ENCODE data around the gene GPR62.
"Not testable (repeated sequence)": the region's sequence is repeated elsewhere in the genome, so short reads cannot be mapped to it uniquely, and the experiment has no call there.

The GPR62 gene, protein sequence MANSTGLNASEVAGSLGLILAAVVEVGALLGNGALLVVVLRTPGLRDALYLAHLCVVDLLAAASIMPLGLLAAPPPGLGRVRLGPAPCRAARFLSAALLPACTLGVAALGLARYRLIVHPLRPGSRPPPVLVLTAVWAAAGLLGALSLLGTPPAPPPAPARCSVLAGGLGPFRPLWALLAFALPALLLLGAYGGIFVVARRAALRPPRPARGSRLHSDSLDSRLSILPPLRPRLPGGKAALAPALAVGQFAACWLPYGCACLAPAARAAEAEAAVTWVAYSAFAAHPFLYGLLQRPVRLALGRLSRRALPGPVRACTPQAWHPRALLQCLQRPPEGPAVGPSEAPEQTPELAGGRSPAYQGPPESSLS

DNA sequence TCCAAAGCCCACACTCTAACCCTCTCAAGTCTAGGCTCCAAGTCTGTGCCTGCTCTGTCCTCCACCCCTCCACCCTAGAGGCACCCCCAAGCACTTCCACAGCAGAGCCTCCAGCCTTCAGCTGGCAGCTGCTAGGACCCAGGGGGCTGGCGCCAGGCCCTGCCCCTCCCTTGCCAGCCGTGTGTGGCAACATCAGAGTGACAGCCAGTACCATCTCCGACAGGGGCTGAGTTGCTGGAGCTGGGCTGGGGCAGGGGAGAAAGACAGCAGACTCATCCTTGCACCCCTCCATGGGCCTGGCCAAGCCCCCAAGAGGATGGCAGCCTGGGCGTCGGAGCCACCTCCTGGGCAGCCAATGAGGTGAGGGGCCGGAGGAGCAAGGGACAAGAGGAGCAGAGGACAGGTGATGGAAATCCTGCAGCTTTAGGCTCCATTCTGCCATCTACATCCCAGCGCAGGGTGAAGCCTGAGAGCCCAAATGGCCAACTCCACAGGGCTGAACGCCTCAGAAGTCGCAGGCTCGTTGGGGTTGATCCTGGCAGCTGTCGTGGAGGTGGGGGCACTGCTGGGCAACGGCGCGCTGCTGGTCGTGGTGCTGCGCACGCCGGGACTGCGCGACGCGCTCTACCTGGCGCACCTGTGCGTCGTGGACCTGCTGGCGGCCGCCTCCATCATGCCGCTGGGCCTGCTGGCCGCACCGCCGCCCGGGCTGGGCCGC is at the start of gene GPR62:
Gene GPR62 (plus strand): TSS at position 207 of the 718 bp plus-strand sequence. CDS start 272 bp downstream, at position 479.
- H3K36me3 ChIP-seq (ENCODE audit: control insufficient read depth, insufficient read depth, low read length), result no peaks in the 10 kb centered on the region
- H3K9me3 ChIP-seq (ENCODE audit: control insufficient read depth, insufficient read depth, low read length), result no peaks in the 10 kb centered on the region
- peaks cover 7% of the 10 kb centered on the region; the same call in 1 of the 2 replicates for H3K4me1 ChIP-seq (ENCODE audit: control insufficient read depth, insufficient read depth, low read length)
- H3K27me3 ChIP-seq (ENCODE audit: control insufficient read depth, insufficient read depth, low read length), result peaks cover 55% of the 10 kb centered on the region
- peak within 1 kb of the TSS; percentile 20; the same call in 1 of the 2 replicates for H3K9ac ChIP-seq (ENCODE audit: low read depth, low read length)
- peak within 1 kb of the TSS; percentile 56 for H3K4me3 ChIP-seq (ENCODE audit: low read depth, low read length)
- no peak within 1 kb of the TSS for H3K27ac ChIP-seq (ENCODE audit: low read depth, low read length)

DNA sequence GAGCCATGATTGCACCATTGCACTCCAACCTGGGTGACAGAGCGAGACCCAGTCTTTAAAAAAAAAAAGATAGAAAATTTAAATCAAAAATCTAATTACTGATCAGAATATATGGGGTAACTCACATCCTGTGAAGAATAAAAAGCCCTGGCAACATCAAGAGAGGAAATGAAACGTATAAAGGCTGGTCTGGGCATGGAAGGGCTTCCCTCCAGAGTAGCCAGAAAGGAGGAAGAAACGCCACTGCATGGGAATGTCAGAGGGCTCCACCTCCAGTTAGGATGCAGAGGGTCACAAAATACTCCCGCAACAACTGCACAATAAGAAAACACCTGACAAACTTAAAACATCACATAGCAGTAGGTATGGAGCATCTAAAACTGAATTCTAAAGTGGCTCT is 47.2 kb upstream of the GPR62 start:
- Histone ChIP-seq H3K9me3 (ENCODE audit: control insufficient read depth, insufficient read depth, low read length) (no peaks in the 10 kb centered on the region; the same call in 1 of the 2 replicates), H3K27ac (ENCODE audit: low read depth, low read length) (no peak overlapping the region), H3K27me3 (ENCODE audit: control insufficient read depth, insufficient read depth, low read length) (no peaks in the 10 kb centered on the region), H3K36me3 (ENCODE audit: control insufficient read depth, insufficient read depth, low read length) (no peaks in the 10 kb centered on the region), H3K4me3 (ENCODE audit: low read depth, low read length) (no peak overlapping the region), H3K9ac (ENCODE audit: low read depth, low read length) (no peak overlapping the region), H3K4me1 (ENCODE audit: control insufficient read depth, insufficient read depth, low read length) (no peaks in the 10 kb centered on the region)

DNA sequence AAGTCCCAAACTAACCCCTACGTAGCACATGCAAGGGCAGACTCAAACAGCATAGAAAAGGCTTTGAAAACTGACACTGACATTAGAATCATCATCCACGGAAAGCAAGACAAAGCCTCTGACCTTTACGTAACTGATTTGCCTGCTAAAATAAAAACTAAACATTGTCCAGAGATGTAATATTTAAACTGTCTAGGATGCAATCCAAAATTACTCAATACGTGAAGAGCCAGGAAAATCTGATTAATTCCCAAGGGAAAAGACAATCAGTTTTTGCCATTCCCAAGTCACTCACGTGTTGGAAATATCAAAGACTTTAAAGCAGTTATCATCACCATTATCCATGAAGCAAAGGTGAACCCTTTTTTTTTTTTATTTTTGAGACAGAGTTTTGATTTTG is 38.8 kb upstream of the GPR62 start:
- Histone ChIP-seq H3K4me3 (ENCODE audit: low read depth, low read length) (no peak overlapping the region), H3K27ac (ENCODE audit: low read depth, low read length) (no peak overlapping the region), H3K36me3 (ENCODE audit: control insufficient read depth, insufficient read depth, low read length) (no peaks in the 10 kb centered on the region), H3K9me3 (ENCODE audit: control insufficient read depth, insufficient read depth, low read length) (no peaks in the 10 kb centered on the region), H3K27me3 (ENCODE audit: control insufficient read depth, insufficient read depth, low read length) (no peaks in the 10 kb centered on the region), H3K9ac (ENCODE audit: low read depth, low read length) (no peak overlapping the region), H3K4me1 (ENCODE audit: control insufficient read depth, insufficient read depth, low read length) (peaks cover 11% of the 10 kb centered on the region)

DNA sequence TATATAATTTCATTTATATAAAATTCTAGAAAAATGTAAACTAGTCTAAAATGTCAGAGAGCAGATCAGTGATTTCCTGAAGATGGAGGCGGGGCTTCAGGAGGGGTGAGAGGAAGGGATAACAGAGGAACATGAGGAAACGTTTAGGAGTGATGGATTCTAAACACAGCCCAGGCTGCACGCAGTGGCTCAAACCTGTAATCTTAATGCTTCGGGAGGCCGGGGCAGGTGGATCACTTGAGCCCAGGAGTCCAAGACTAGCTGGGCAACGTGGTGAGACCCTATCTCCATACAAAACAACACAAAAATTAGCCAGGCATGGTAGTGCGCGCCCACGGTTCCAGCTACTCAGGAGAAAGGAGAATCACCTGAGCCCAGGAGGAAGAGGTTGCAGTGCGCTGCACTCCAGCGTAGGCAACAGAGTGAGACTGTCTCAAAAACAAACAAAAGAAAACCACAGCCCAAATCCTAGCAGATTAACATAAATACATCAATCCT is 34.1 kb upstream of the GPR62 start:
- Histone ChIP-seq H3K36me3 (ENCODE audit: control insufficient read depth, insufficient read depth, low read length) (no peaks in the 10 kb centered on the region), H3K9ac (ENCODE audit: low read depth, low read length) (no peak overlapping the region), H3K4me1 (ENCODE audit: control insufficient read depth, insufficient read depth, low read length) (peaks cover 2% of the 10 kb centered on the region), H3K9me3 (ENCODE audit: control insufficient read depth, insufficient read depth, low read length) (no peaks in the 10 kb centered on the region), H3K4me3 (ENCODE audit: low read depth, low read length) (no peak overlapping the region), H3K27ac (ENCODE audit: low read depth, low read length) (no peak overlapping the region), H3K27me3 (ENCODE audit: control insufficient read depth, insufficient read depth, low read length) (no peaks in the 10 kb centered on the region)

DNA sequence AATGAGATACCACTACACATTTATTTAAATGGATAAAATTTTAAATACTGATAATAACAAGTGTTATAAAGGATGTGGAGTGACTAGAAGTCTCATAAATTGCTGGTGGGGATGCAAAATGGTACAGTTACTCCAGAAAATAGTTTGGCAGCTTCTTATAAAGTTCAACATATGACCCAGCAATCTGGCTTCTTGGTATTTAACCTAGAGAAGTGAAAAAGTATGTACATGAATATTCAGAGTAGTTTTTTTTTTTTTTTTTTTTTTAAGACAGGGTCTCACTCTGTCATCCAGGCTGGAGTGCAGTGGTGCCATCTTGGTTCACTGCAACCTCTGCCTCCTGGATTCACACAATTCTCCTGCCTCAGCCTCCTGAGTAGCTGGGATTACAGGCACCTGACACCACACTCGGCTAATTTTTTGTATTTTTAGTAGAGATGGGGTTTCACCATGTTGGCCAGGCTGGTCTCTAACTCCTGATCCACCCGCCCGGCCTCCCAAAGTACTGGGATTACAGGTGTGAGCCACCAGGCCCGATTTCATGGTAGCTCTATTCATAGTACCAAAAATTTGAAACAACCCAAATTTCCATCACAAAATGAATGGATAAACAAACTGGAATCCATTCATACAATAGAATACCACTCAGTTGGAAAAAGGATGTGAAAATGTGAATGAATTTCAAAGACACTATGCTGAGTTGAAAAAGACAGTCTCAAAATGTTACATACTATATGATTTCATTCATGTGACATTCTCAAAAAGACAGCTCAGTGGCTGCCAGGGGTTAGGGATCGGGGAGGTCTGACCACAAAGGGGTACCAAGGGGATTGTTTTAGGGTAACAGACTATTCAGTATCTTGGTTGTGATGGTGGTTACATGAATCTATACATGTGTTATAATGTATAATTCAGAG is 27.9 kb upstream of the GPR62 start:
- H3K36me3 ChIP-seq (ENCODE audit: control insufficient read depth, insufficient read depth, low read length), result peaks cover 3% of the 10 kb centered on the region; the same call in 1 of the 2 replicates
- no peaks in the 10 kb centered on the region for H3K4me1 ChIP-seq (ENCODE audit: control insufficient read depth, insufficient read depth, low read length)
- H3K27ac ChIP-seq (ENCODE audit: low read depth, low read length), result no peak overlapping the region
- H3K9ac ChIP-seq (ENCODE audit: low read depth, low read length), result no peak overlapping the region
- H3K9me3 ChIP-seq (ENCODE audit: control insufficient read depth, insufficient read depth, low read length), result no peaks in the 10 kb centered on the region
- H3K4me3 ChIP-seq (ENCODE audit: low read depth, low read length), result no peak overlapping the region
- no peaks in the 10 kb centered on the region for H3K27me3 ChIP-seq (ENCODE audit: control insufficient read depth, insufficient read depth, low read length)

GRCh38 chr3:51928438-51928837 is 26.7 kb upstream of the GPR62 start:
- H3K27ac ChIP-seq (ENCODE audit: low read depth, low read length), result no peak overlapping the region
- no peak overlapping the region for H3K4me3 ChIP-seq (ENCODE audit: low read depth, low read length)
- no peaks in the 10 kb centered on the region for H3K9me3 ChIP-seq (ENCODE audit: control insufficient read depth, insufficient read depth, low read length)
- no peaks in the 10 kb centered on the region for H3K4me1 ChIP-seq (ENCODE audit: control insufficient read depth, insufficient read depth, low read length)
- H3K9ac ChIP-seq (ENCODE audit: low read depth, low read length), result no peak overlapping the region
- H3K36me3 ChIP-seq (ENCODE audit: control insufficient read depth, insufficient read depth, low read length), result peaks cover 14% of the 10 kb centered on the region
- no peaks in the 10 kb centered on the region for H3K27me3 ChIP-seq (ENCODE audit: control insufficient read depth, insufficient read depth, low read length)

DNA sequence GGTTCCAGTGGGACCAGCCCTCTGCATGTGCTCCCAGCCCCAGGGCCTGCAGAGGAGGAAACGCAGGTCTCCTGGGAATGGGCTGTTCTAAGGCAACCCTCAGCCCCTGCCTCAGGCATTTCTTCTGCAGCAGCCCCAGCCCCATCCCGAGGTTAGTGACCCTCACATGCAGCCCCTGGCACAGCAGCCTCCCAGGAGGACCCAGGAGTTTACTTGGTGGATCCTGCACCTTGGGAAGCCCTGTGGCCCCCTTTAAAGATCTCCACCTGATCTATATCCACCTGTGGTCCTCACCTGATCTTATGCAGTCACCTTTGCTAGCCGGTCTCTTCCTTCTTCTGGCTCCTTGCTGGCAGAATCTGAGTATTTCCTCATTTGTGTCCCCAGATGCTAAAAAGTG is 26.2 kb upstream of the GPR62 start:
- H3K9me3 ChIP-seq (ENCODE audit: control insufficient read depth, insufficient read depth, low read length); H3K4me3 ChIP-seq (ENCODE audit: low read depth, low read length); H3K27ac ChIP-seq (ENCODE audit: low read depth, low read length); H3K27me3 ChIP-seq (ENCODE audit: control insufficient read depth, insufficient read depth, low read length); H3K4me1 ChIP-seq (ENCODE audit: control insufficient read depth, insufficient read depth, low read length); H3K9ac ChIP-seq (ENCODE audit: low read depth, low read length): not testable (repeated sequence)
- peaks cover 19% of the 10 kb centered on the region for H3K36me3 ChIP-seq (ENCODE audit: control insufficient read depth, insufficient read depth, low read length)

DNA sequence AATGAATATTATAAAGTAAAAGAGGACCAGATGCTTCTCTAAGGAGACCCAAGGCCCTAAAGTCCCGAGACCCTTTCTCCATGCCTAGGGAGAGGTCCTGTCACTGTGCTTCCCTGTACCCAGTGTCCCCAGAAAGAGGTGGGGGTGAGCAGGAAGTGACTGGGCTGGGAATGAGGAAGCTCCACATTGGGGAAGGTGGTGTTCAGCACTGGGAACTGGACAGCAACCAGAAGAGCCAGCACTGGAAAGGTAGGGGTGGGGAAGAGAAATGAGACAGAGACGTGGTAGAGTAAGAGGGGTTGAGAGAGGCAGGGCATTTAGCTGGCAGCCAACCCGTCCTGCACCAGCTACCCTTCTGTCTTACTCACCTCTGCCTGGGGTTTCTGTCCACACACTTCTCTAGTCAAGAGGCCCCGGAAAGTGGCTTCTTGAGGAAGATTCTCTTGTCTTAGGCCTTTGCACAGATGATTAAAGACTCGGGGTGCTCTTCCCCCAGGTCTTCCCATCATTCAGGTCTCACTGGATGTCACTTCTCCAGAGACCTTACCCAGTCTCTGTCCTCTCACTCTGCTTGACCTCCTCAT is 25.7 kb upstream of the GPR62 start:
- Histone ChIP-seq H3K4me1 (ENCODE audit: control insufficient read depth, insufficient read depth, low read length) (no peaks in the 10 kb centered on the region), H3K27ac (ENCODE audit: low read depth, low read length) (no peak overlapping the region), H3K27me3 (ENCODE audit: control insufficient read depth, insufficient read depth, low read length) (no peaks in the 10 kb centered on the region), H3K9ac (ENCODE audit: low read depth, low read length) (no peak overlapping the region), H3K4me3 (ENCODE audit: low read depth, low read length) (no peak overlapping the region), H3K36me3 (ENCODE audit: control insufficient read depth, insufficient read depth, low read length) (peaks cover 25% of the 10 kb centered on the region), H3K9me3 (ENCODE audit: control insufficient read depth, insufficient read depth, low read length) (no peaks in the 10 kb centered on the region)

- no peak overlapping the region for H3K9ac ChIP-seq (ENCODE audit: low read depth, low read length)
- peaks cover 34% of the 10 kb centered on the region for H3K36me3 ChIP-seq (ENCODE audit: control insufficient read depth, insufficient read depth, low read length)
- no peaks in the 10 kb centered on the region for H3K4me1 ChIP-seq (ENCODE audit: control insufficient read depth, insufficient read depth, low read length)
- H3K27ac ChIP-seq (ENCODE audit: low read depth, low read length), result no peak overlapping the region
- no peak overlapping the region for H3K4me3 ChIP-seq (ENCODE audit: low read depth, low read length)
- H3K9me3 ChIP-seq (ENCODE audit: control insufficient read depth, insufficient read depth, low read length), result no peaks in the 10 kb centered on the region
- no peaks in the 10 kb centered on the region for H3K27me3 ChIP-seq (ENCODE audit: control insufficient read depth, insufficient read depth, low read length)
Observed at GRCh38 chr3:51930439-51930838, 24.7 kb upstream of the GPR62 start.

DNA sequence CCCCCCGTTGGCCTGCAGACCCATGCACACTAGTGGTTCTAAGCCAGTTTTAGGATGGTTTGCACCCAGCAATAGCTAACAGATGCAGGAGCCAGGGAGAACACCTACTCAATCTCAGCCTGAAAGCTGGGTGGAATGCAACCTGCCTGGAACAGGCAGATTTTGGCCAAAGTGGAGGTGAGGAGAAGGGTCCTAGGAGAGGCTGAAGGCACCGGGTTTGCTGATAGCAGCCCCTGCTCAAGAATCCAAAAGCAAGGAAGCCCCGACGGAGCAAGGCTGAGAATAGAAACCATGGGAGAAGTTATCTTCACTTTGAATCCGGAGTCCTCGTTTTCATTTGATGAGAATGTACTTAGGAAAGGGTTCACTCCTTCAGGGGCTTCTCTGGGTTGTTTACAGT is 23.4 kb upstream of the GPR62 start:
- Histone ChIP-seq H3K4me1 (ENCODE audit: control insufficient read depth, insufficient read depth, low read length) (no peaks in the 10 kb centered on the region), H3K36me3 (ENCODE audit: control insufficient read depth, insufficient read depth, low read length) (peaks cover 47% of the 10 kb centered on the region), H3K27ac (ENCODE audit: low read depth, low read length) (no peak overlapping the region), H3K4me3 (ENCODE audit: low read depth, low read length) (no peak overlapping the region), H3K9ac (ENCODE audit: low read depth, low read length) (no peak overlapping the region), H3K9me3 (ENCODE audit: control insufficient read depth, insufficient read depth, low read length) (no peaks in the 10 kb centered on the region), H3K27me3 (ENCODE audit: control insufficient read depth, insufficient read depth, low read length) (no peaks in the 10 kb centered on the region)

Data from HUES48 (cell line).